IMR-90 (cell line): ENCODE measurements around the gene SLC7A6OS.

Experiments
- CEBPB ChIP-seq: IDR thresholded peaks from 2 replicates; pipeline ENCODE4 v1.6.1; 2012; ENCODE audit warnings: low read depth, low read length, improper control_type of control experiment
- CHD1 ChIP-seq: IDR thresholded peaks from 2 replicates; pipeline ENCODE4 v1.6.1; 2012; ENCODE audit warnings: low read depth, low read length, improper control_type of control experiment
- CTCF ChIP-seq: conservative IDR thresholded peaks from 2 replicates; pipeline ENCODE4 v1.5.1; 2012; ENCODE audit warnings: mild to moderate bottlenecking, low read depth, low read length, improper control_type of control experiment
- FOS ChIP-seq: fragments of 150-350 bp; IDR thresholded peaks from 2 replicates; pipeline ENCODE4 v1.6.1; 2016; ENCODE audit warnings: low read depth, low read length
- MAZ ChIP-seq: IDR thresholded peaks from 2 replicates; pipeline ENCODE4 v1.6.1; 2012; ENCODE audit warnings: low read depth, mild to moderate bottlenecking, low read length, improper control_type of control experiment, moderate library complexity, borderline replicate concordance
- MXI1 ChIP-seq: IDR thresholded peaks from 2 replicates; pipeline ENCODE4 v1.6.1; 2012; ENCODE audit warnings: low read depth, mild to moderate bottlenecking, low read length, moderate library complexity, borderline replicate concordance
- POLR2A ChIP-seq: IDR thresholded peaks from 2 replicates; pipeline ENCODE4 v1.6.1; 2012; ENCODE audit warnings: mild to moderate bottlenecking, low read depth, low read length
- RAD21 ChIP-seq: IDR thresholded peaks from 2 replicates; pipeline ENCODE4 v1.6.1; 2012; ENCODE audit warnings: low read length, improper control_type of control experiment
- RCOR1 ChIP-seq: IDR thresholded peaks from 2 replicates; pipeline ENCODE4 v1.6.1; 2012; ENCODE audit warnings: mild to moderate bottlenecking, low read length, improper control_type of control experiment; ENCODE audit not compliant: insufficient replicate concordance
- USF2 ChIP-seq: fragments of 150-350 bp; IDR thresholded peaks from 2 replicates; pipeline ENCODE4 v1.6.1; 2017; ENCODE audit warnings: mild to moderate bottlenecking, antibody characterized with exemption, low read length, low read depth

GRCh38 chr16:68339214-68339613, 28.5 kb upstream of the SLC7A6OS start:
- TF ChIP-seq CTCF, result no peak
- TF ChIP-seq POLR2A, result no peak
- no peak for TF ChIP-seq USF2
- no peak for TF ChIP-seq RCOR1
- no peak for TF ChIP-seq RAD21
- no peak for TF ChIP-seq MAZ
- no peak for TF ChIP-seq CEBPB
- no peak for TF ChIP-seq MXI1
- TF ChIP-seq CHD1, result no peak
- TF ChIP-seq FOS, result no peak
